Stimulated activated CD8-positive, alpha-beta memory T cell treated with anti-CD3 and anti-CD28 coated beads, Interleukin-7, amount 100 ng/mL, for 24 hours (primary cell): ENCODE data around the gene PHF5A.

Source experiments
- DNase-seq: peaks from one replicate; pipeline ENCODE4 v3.0.0-alpha.2; 2020; ENCODE audit warnings: low read depth

The PHF5A gene, protein sequence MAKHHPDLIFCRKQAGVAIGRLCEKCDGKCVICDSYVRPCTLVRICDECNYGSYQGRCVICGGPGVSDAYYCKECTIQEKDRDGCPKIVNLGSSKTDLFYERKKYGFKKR

DNA sequence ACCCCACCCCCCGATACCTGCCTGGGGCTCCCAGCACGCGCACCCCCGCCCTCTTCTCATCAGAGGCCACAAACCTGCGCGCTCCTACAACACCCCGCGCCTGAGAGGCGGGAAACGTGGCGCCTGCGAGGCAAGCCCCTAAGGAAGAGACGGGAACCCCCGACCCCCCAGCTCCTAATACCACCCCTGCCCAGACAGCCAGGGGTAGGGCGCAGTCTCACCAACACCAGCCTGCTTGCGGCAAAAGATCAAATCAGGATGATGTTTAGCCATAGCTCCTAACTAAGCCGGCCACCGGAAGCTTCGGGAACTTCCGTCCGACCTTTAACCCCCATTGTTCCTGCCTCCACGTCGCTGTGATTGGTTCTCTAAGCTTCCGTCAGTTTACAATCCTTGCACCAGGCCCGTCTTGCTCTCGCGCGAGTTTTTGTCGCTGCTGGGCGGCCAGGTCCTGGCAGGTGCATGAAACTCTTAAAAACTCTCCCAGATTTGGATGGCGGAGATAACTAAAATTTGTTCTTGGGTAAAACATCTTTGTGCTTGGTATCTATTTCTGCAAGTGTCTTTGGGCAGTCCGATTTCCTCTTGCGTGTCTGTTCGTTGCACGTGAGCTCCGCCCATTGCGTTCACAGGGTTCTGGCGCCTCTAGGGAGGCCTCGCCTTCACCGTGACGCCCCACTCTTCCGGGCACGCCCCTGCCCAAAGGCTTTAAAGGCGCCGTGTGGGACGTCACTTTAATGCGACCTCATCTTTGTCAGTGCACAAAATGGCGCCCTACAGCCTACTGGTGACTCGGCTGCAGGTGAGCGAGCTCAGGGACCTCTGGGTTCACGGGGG is at the start of gene PHF5A, which contains the start of gene ACO2:
Gene PHF5A, minus strand, starts transcription at position 312 of the 837 bp plus-strand sequence. Its CDS starts 39 bp downstream, at position 273.
Gene ACO2, plus strand, starts transcription at position 737 of the 837 bp plus-strand sequence. Its CDS starts 30 bp downstream, at position 767.
- peak; percentile 98 for DNase-seq

DNA sequence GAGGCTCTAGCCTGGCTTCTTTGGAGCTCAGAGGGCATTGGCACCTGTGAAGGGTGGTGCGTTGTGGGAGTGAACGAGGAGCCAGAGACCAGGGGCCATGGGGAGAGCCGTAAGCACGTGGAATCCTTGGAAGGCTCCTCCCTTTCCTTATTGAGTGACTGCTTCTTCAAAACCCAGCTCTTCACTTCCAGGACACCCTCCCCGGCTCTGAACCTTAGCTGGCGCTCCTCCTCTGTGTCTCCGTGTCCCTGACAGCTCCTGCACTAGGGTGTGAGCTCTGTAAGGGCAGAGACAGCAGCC is 49.5 kb upstream of the PHF5A start:
- DNase-seq, result no peak

DNA sequence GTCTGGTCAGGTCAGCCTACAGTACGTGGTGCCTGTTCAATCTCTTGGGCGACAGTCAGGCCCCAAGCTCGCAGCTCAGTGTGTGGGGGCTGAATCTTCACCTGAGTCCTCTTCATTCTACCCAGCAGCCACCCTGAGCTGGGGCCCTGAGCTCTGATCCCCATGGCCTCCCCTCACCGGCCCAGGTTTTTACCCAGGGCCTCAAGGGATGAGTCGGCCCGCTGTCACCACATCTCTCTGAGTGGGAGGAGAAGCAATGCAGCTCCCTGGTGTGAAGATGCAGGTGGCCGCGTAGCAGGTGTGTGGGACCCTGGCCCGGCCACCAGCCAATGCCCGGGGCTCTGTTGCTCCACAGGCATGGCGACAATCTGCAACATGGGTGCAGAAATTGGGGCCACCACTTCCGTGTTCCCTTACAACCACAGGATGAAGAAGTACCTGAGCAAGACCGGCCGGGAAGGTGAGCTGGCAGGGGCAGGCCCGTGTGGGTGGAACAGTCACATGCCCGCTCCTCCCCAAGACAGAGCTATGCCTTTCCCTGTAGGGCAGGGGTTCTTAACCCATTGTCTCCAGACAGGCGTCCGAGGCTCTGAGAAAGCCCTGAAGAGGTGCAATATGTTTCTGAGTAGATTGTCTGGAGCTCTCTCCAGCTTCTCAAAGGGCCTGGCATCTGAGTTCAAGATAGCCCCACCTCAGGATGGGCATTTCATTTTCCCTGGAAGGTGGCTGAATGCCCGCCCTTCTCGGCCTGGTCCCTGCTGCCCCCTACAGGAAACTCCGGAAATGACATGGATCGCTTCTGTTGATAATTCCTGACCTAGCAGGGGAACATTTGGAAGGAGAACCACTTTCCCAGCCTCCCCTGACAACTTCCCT is 48.9 kb upstream of the PHF5A start:
- DNase-seq, result no peak

DNA sequence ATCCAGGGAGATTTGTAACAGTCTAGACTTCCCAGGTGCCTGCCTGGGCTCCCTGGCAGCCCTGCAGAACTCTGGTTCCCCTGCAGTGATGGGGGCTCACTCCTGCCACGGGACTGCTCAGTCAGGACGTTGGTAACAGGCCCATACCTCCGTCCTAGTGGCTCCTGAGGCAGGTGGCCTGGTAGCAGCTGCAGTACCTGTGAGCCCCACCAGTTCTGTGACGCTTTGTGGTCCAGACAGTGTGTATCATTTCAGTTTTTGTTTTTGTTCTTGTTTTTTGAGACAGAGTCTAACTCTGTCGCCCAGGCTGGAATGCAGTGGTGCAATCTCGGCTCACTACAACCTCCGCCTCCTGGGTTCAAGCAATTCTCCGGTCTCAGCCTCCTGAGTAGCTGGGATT is 48.0 kb upstream of the PHF5A start:
- DNase-seq, result no peak

DNA sequence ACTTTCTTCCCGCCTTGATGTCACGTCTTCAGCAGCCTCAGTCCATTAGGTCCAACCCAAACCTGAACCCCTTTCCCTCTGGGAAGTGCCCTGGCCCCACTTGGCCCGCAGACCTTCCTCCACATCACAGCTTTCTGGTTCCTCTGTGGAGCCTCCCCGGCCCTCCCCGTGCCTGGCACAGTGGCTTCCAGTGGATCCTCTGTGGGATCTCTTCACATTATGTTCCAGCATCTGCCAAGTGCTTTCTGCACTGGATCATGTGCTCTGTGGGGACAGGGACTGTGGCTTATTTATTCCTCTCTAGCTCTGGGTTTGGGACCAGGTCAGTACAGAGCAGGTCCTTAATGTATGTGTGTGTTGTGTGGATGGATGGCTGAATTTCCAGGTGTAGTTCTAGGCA is 44.9 kb upstream of the PHF5A start:
- no peak for DNase-seq

DNA sequence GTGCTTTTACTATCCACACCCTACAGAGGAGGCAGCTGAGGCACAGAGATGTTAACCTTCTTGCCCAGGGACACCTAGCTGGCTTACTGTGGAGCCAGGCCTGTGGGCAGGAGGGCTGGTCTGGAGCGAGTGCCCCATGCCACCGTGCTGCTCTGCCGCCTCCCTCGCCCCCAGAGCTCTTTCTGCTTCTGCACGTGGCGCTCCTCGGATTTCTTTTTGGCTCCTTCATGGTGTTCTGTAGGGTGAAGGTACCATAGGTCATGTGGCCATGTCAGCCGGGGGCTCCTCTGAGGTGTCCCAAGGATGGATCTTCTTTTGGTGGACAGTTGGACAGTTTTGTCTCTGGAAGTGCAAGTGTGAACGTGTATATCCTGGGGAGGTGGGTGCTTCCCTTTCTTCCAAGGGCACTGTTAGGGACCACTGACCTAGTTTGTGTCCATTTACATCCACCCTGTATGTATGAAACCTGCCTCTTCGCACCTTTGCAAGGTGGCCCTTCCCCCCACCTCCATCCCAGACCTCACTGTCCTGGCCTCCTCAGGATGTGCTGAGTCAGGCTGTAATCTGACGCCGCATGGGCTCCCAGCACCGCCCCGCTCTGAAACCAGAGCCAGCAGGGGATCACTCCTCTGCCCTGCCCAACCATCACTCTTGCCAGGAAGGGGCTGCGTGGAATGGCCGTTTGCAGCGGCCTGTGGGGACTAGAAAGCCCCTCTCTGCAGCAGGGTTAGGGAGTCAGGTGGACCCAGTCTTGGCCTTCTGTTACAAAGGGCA is 44.1 kb upstream of the PHF5A start:
- no peak for DNase-seq

DNA sequence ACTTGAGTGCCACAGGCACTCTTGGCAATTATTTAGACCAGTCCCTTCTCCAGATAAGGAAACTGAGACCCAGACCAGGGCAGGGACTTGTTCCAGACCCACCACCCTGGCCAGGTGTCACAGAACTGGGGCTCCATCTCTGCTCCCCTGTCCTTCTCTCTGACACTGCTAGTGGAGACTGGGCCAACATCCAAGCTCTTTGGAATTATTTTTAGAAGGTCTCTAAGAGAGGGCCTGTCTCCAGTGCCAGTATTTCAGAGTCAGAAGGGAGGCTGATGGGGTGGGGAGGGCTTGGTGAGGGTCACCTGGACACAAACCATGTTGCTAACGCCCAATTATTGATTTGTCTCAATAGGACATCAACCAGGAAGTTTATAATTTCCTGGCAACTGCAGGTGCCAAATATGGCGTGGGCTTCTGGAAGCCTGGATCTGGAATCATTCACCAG is 43.1 kb upstream of the PHF5A start:
- no peak for DNase-seq

DNA sequence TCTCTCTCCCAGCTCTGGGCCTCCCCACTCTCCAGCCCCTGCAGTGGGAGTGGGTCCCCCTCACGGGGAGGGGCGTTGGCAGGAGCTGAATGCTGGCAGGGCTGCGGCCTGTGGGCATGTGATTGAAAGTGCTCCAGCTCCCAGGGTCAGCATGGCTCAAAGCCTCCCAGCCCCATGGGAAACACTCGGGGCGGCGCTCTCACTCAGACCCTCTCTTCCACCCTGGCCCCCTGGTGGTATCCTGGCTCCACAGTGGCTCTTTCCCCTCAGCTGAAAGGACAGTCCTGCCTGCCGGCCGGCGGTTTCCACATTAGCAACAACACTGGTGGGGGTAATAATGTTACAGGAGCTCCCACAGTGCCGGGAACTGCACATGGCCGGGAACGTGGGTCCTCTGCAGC is 40.3 kb upstream of the PHF5A start:
- no peak for DNase-seq

DNA sequence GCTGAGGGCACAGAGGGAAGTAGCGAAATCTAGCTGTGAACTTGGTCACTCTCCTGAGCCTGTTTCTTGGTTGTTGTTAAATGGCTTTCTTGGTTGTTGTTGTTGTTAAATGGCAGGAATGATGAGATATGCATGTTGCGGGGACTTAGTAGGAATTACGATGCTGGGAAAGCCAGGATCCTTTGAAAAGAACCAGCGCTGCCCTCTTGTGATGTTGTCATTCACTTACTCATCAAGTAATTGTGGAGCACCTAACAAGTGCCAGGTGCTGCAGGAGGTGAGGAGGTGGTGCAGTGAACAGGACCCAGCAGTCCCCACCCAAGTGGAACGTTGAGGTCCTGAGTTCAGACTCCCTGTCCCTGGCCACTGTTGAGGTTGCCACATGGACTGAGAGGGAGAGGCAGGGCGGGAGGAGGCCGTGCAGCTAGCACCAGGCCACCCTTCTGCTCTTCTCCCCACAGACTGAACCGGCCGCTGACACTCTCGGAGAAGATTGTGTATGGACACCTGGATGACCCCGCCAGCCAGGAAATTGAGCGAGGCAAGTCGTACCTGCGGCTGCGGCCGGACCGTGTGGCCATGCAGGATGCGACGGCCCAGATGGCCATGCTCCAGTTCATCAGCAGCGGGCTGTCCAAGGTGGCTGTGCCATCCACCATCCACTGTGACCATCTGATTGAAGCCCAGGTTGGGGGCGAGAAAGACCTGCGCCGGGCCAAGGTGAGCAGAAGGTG is 39.0 kb upstream of the PHF5A start:
- no peak for DNase-seq

DNA sequence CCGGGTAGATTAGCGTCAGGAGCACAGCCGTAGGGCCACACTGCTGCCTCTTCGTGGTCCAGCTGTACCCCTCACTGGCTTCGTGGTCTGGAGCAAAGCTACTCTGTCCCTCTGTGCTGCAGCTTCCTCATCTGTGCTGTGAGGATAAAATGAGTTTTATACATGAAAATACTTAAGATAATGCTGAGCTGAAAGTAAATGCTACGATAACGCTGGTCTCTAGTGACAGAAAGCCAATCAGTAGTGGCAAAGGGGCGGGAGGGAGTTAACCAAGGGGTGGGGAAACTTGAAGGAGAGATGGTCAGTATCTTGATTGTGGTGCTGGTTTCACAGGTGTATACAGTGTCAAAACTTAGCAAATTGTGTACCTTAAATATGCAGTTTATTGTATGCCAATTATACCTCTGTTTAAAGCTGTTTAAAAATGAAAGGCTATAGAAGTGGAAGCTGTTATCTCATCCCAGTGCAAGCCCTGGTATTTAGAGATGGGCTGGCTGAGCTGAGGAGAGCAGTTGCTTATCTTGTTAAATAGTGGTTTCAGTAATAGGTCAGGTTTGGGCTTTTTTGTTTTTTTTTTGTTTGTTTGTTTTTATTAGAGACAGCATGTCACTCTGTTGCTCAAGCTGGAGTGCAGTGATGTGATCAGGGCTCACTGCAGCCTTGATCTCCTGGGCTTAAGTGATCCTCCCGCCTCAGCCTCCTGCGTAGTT is 37.2 kb upstream of the PHF5A start:
- no peak for DNase-seq

DNA sequence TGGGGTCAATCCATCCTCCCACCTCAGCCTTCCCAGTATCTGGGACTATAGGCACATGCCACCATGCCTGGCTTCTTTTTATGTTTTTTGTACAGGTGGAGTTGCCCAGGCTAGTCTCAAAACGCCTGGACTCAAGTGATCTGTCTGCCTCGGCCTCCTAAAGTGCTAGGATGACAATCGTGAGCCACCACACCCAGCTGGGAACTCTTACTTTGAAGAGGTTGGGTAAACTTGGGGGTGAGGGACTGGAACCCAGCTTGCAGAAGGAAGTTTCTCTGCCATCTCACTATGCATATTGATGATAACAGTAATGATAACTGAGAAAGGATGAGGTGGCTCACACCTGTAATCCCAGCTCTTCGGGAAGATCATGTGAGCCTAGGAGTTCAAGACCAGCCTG is 36.3 kb upstream of the PHF5A start:
- no peak for DNase-seq

DNA sequence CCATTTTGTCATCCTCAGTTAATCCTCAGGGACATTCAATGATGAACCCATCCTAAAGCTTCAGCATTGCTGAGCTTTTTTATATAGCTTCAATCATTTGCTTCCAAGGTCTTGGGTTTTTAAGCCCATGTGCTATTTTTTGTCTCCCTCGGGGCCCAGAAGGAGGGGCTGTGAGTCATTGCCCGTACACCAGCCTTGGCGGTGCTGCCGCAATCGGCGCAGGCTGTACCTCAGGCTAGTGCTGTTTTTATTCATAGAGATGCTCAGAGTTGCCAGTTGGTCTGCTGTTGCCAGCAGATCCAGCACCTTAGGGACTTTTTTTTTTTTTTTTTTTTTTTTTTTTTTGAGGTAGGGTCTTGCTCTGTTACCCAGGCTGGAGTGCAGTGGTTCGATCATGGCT is 35.9 kb upstream of the PHF5A start:
- no peak for DNase-seq

DNA sequence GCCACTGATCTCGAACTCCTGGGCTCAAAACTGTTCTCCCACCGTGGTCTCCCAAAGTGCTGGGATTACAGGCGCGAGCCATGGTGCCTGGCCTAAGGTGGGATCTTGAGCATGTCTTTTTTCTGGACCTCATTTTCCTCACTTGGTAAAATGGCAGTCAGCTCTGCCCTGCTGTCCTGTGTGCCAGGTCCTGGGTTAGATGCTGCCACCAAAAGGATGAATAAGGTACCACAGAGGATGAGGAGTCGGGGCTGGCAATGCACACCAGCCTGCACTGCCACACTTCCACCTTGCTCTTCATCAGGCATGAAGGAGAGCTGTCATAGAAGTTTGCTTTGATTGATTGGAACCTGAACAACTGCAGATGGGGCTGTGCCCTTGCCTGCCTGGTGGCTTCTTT is 32.7 kb upstream of the PHF5A start:
- no peak for DNase-seq

DNA sequence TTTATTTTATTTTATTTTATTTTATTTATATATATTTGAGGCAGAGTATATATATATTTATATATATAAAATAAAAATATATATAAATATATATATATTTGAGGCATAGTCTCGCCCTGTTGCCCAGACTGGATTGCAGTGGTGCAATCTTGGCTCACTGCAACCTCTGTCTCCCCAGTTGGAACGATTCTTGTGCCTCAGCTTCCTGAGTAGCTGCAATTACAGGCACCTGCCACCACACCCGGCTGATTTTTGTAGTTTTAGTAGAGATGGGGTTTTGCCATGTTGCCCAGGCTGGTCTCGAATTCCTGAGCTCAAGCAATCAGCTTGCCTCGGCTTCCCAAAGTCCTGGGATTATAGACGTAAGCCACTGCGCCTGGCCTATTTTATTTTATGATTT is 31.8 kb upstream of the PHF5A start:
- no peak for DNase-seq

DNA sequence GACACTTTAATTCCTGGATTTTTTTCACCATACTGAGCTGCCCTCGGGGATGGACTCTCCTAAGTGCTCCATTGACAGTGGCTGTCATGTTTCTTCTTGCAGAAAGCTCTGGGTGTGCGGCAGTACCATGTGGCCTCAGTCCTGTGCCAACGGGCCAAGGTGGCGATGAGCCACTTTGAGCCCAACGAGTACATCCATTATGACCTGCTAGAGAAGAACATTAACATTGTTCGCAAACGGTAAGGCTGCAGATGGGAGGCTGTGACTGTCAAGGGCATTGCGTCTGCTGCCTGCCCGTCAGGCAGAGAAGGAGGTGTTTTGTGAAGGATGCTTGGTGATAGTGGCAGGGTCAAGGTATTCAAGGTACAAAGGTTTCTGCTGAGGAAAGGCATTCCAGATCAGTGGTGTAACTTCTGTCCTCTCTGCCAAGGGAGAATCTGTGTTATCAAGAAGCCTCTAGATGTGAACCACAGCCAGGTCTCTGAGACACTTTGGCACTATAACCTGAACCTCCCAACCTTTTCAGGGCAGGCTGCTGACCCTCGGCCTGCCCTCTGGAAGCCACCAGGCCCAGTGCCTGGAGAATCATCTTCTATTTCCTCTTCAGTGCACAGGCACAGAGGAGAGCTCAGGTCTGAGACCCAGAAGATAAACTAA is 31.3 kb upstream of the PHF5A start:
- no peak for DNase-seq

DNA sequence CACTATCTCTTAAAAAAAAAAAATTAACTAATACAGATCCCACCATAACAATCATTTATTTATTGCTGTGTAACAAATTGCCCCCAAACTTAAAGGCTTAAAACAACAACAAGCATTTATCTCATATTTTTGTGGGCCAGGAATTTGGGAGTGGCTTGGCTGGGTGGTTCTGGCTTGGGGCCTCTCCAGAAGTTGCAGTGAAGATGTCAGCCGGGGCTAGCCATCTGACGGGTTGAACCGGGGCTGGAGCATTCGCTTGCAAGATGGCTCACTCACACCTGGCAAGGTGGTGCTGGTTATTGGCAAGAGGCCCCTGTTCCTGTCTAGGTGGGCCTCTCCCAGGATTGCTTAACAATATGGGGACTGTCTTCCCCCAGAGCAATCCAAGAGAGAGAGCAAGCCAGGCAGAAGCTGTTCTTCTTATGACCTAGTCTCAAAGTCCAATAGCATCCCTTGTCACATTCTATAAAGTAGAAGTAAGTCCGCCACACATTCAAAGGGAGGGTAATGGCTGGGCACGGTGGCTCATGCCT is 29.9 kb upstream of the PHF5A start:
- DNase-seq, result no peak

DNA sequence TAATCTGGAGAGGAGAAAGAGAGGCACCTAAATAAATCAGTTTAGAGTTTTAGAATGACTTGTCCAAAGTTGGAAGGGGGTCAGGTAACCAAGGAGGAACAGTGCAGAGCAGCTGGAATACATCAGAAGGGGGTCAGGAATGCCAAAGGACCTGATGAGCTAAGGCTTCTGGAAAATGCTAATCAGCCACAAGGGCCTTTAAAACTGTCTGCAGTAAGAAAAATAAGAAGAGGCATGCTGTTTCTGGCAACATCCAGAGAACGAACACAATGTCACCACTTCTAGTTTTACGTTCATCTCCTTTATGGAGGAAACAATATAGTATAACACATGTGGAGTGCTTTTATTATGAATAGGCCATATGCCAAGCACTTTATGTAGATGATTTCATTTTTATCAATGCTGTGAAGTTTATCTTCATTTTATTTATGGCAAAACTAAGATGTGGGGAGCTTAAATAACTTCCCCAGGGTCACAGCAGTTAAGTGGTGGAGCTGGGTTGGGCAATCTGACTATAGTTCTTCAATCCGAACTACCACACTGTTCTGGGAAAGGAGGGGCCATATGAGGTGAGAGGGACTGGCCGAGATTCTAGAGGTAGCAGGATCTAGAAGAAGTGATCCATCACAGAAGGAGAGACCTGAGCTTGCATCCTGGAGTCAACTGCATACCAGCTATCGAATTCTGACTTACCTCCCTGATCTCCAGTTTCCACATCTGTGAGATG is 23.0 kb upstream of the PHF5A start:
- no peak for DNase-seq

DNA sequence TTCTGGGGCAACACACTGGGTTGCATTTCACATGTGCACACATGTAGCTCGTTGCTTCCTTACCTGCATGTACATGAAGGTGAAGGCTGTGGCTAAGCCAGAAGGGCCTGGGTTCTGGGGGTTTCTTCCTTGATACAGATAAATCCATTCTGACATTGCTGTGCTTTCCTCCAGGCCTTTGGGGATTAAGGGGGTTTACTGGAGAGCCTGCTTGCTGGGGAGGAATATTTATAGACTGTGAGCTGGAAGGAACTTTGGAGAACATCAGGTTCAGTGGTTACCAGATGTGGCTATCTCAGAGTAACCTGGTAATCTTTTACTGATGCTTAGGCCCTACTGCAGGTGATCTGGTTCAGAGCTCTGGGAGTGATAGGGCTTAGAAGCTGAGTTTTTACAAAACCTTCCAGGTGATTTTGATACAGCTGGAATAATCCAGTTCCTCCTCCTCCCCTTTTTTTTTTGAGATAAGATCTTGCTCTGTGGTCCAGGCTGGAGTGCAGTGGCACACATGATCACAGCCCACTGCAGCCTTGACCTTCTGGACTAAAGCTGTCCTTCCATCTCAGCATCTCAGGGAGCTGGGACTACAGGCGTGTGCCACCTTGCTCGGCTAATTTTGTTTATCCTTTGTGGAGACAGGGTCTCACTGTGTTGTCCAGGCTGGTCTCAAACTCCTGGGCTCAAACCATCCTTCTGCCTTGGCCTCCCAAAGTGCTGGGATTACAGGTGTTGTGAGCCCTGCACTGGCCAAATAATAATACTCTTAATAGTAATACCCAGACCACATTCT is 20.3 kb upstream of the PHF5A start:
- no peak for DNase-seq

DNA sequence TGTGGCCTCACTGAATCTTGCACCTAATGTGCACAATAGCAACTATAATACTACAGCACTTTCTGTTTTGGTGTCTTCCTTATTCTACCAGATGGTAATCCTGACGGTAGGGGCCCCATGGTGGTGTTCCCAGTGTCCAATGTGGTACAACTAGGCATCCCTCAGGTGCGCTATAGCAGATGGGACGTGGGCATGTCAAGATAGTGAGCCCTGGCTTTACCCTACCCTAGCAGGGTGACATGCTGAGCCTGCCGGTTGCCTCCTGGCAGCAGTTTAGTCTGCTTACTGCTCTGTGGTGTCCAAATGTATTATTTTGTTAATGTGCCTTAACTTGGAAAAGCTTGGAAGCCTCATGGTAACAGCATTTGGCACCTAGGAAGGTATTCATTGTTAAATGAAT is 19.6 kb upstream of the PHF5A start:
- no peak for DNase-seq
